ENCODE measurements around the gene NFKBIE.
"Not testable (repeated sequence)": the region's sequence is repeated elsewhere in the genome, so short reads cannot be mapped to it uniquely, and the experiment has no call there.

Gene NFKBIE

GRCh38 chr6:44265007-44265721 is at the start of gene NFKBIE:
TSS of gene NFKBIE (minus strand) at chr6:44265551. CDS start at chr6:44265346, 205 bp downstream.
- Mint-ChIP-seq H3K4me1 (peaks cover 60% of the 10 kb centered on the region), H3K9me3 (no peaks in the 10 kb centered on the region), H3K27ac (peak within 1 kb of the TSS; percentile 89), H3K27me3 (peaks cover 10% of the 10 kb centered on the region), H3K4me3 (peak within 1 kb of the TSS; percentile 98), H3K36me3 (peaks cover 8% of the 10 kb centered on the region)

GRCh38 chr6:44314657-44315056 is 49.3 kb upstream of the NFKBIE start:
- not testable (repeated sequence) for H3K36me3 Mint-ChIP-seq, H3K9me3 Mint-ChIP-seq, H3K4me3 Mint-ChIP-seq, H3K27me3 Mint-ChIP-seq, H3K27ac Mint-ChIP-seq
- peaks cover 18% of the 10 kb centered on the region for H3K4me1 Mint-ChIP-seq

GRCh38 chr6:44312901-44313788 is 47.8 kb upstream of the NFKBIE start, which contains the start of gene AARS2:
TSS of gene AARS2 (minus strand) at chr6:44313347. CDS start at chr6:44313323, 24 bp downstream.
- Mint-ChIP-seq H3K27ac (peak within 1 kb of the TSS; percentile 95), H3K4me3 (peak within 1 kb of the TSS; percentile 99), H3K9me3 (no peaks in the 10 kb centered on the region), H3K4me1 (peaks cover 18% of the 10 kb centered on the region), H3K36me3 (peaks cover 9% of the 10 kb centered on the region), H3K27me3 (no peaks in the 10 kb centered on the region)

GRCh38 chr6:44311767-44312166 is 46.4 kb upstream of the NFKBIE start:
- peak overlapping the region; percentile 99 for H3K4me3 Mint-ChIP-seq
- peak overlapping the region; percentile 77 for H3K27ac Mint-ChIP-seq
- peaks cover 9% of the 10 kb centered on the region for H3K36me3 Mint-ChIP-seq
- no peaks in the 10 kb centered on the region for H3K27me3 Mint-ChIP-seq
- peaks cover 18% of the 10 kb centered on the region for H3K4me1 Mint-ChIP-seq
- no peaks in the 10 kb centered on the region for H3K9me3 Mint-ChIP-seq

- Mint-ChIP-seq H3K4me1 (peaks cover 18% of the 10 kb centered on the region), H3K27ac (no peak overlapping the region), H3K27me3 (no peaks in the 10 kb centered on the region), H3K4me3 (peak overlapping the region; percentile 99), H3K36me3 (peaks cover 9% of the 10 kb centered on the region), H3K9me3 (no peaks in the 10 kb centered on the region)
These were observed 46.0 kb upstream of the NFKBIE start for GRCh38 chr6:44311304-44311703.

GRCh38 chr6:44310241-44310640 is 44.9 kb upstream of the NFKBIE start:
- Mint-ChIP-seq H3K4me1 (peaks cover 18% of the 10 kb centered on the region), H3K27ac (no peak overlapping the region), H3K9me3 (no peaks in the 10 kb centered on the region), H3K27me3 (no peaks in the 10 kb centered on the region), H3K4me3 (no peak overlapping the region), H3K36me3 (peaks cover 9% of the 10 kb centered on the region)

- H3K4me1 Mint-ChIP-seq, result peaks cover 18% of the 10 kb centered on the region
- no peak overlapping the region for H3K27ac Mint-ChIP-seq
- H3K36me3 Mint-ChIP-seq, result peaks cover 9% of the 10 kb centered on the region
- H3K27me3 Mint-ChIP-seq, result no peaks in the 10 kb centered on the region
- no peak overlapping the region for H3K4me3 Mint-ChIP-seq
- no peaks in the 10 kb centered on the region for H3K9me3 Mint-ChIP-seq
These were observed 44.3 kb upstream of the NFKBIE start for GRCh38 chr6:44309631-44310030.

- peaks cover 18% of the 10 kb centered on the region for H3K4me1 Mint-ChIP-seq
- H3K4me3 Mint-ChIP-seq, result no peak overlapping the region
- no peaks in the 10 kb centered on the region for H3K27me3 Mint-ChIP-seq
- H3K9me3 Mint-ChIP-seq, result no peaks in the 10 kb centered on the region
- no peak overlapping the region for H3K27ac Mint-ChIP-seq
- peaks cover 9% of the 10 kb centered on the region for H3K36me3 Mint-ChIP-seq
These were observed 43.7 kb upstream of the NFKBIE start for GRCh38 chr6:44309092-44309491.

GRCh38 chr6:44307217-44307616 is 41.9 kb upstream of the NFKBIE start:
- Mint-ChIP-seq H3K4me3 (no peak overlapping the region), H3K4me1 (peaks cover 8% of the 10 kb centered on the region), H3K36me3 (peaks cover 9% of the 10 kb centered on the region), H3K27ac (no peak overlapping the region), H3K27me3 (no peaks in the 10 kb centered on the region), H3K9me3 (no peaks in the 10 kb centered on the region)

- peaks cover 9% of the 10 kb centered on the region for H3K36me3 Mint-ChIP-seq
- no peak overlapping the region for H3K27ac Mint-ChIP-seq
- no peaks in the 10 kb centered on the region for H3K9me3 Mint-ChIP-seq
- no peak overlapping the region for H3K4me3 Mint-ChIP-seq
- H3K27me3 Mint-ChIP-seq, result no peaks in the 10 kb centered on the region
- H3K4me1 Mint-ChIP-seq, result peaks cover 3% of the 10 kb centered on the region
These were observed 41.4 kb upstream of the NFKBIE start for GRCh38 chr6:44306710-44307109.

- Mint-ChIP-seq H3K4me1 (no peaks in the 10 kb centered on the region), H3K36me3 (peaks cover 9% of the 10 kb centered on the region), H3K27ac (no peak overlapping the region), H3K9me3 (no peaks in the 10 kb centered on the region), H3K4me3 (no peak overlapping the region), H3K27me3 (no peaks in the 10 kb centered on the region)
These were observed 39.9 kb upstream of the NFKBIE start for GRCh38 chr6:44305200-44305725.

- Mint-ChIP-seq H3K4me1 (no peaks in the 10 kb centered on the region), H3K36me3 (peaks cover 3% of the 10 kb centered on the region), H3K4me3 (no peak overlapping the region), H3K9me3 (no peaks in the 10 kb centered on the region), H3K27ac (no peak overlapping the region), H3K27me3 (no peaks in the 10 kb centered on the region)
These were observed 39.2 kb upstream of the NFKBIE start for GRCh38 chr6:44304282-44305199.

- Mint-ChIP-seq H3K4me1 (no peaks in the 10 kb centered on the region), H3K36me3 (peaks cover 3% of the 10 kb centered on the region), H3K27me3 (no peaks in the 10 kb centered on the region), H3K27ac (no peak overlapping the region), H3K9me3 (no peaks in the 10 kb centered on the region), H3K4me3 (no peak overlapping the region)
These were observed 38.5 kb upstream of the NFKBIE start for GRCh38 chr6:44303842-44304241.

- no peaks in the 10 kb centered on the region for H3K9me3 Mint-ChIP-seq
- H3K27me3 Mint-ChIP-seq, result no peaks in the 10 kb centered on the region
- no peak overlapping the region for H3K4me3 Mint-ChIP-seq
- H3K4me1 Mint-ChIP-seq, result peaks cover 2% of the 10 kb centered on the region
- H3K36me3 Mint-ChIP-seq, result peaks cover 3% of the 10 kb centered on the region
- H3K27ac Mint-ChIP-seq, result no peak overlapping the region
These were observed 37.5 kb upstream of the NFKBIE start for GRCh38 chr6:44302856-44303255.

Data from activated naive CD4-positive, alpha-beta T cell treated with anti-CD3 and anti-CD28 coated beads, Interleukin-2, amount 50 U/mL, for 24 hours (primary cell).